ENCODE measurements around the gene TRAFD1. TPM values are rescaled to one million over a fixed set of nuclear protein-coding genes. Genes with fewer than 3 reads are reported as not detected.

The TRAFD1 gene
- total RNA-seq, 2 donors from 2014 or later, result 25.2 to 28.9 TPM

DNA sequence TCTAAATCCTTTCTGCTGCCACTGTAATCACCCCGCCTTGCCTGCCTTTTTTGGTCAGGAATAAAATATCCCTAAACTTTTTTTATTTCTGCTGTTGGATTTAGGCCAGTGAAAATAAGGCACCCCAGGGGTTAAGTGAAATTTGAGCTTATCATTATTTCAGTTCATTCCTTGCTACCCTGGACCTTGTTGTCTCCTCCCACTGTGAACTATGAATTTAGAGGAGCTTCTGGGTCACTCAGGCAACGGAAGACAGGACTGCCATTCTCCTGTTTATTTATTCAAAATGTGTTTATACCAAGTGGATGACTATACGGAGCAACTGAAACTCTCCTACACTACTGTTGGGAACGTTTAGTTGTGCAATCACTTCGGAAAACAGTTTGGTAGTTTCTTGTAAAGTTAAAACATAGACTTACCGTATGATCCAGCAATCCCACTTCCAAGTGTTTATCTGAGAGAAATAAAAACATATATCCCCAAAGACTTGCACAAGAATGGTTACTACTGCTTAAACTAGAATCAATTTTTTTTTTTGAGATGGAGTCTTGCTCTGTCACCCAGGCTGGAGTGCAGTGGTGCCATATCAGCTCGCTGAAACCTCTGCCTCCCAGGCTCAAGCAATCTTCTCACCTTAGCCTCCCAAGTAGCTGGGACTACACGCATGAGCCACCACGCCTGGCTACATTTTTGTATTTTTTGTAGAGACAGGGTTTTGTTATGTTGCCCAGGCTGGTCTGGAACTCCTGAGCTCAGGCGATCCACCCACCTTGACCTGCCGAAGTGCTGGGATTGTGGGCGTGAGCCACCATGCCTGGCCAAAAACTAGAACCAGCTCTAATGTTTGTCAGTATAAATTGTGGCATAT lies 2.3 kb upstream of the TRAFD1 start:
- Histone ChIP-seq H3K27ac (ENCODE audit: low read depth, low read length) (no peak overlapping the region), H3K4me1 (ENCODE audit: control insufficient read depth, insufficient read depth, low read length) (peaks cover 3% of the 10 kb centered on the region), H3K27me3 (ENCODE audit: control insufficient read depth, insufficient read depth, low read length, poor library complexity, severe bottlenecking) (no peaks in the 10 kb centered on the region), H3K9me3 (ENCODE audit: control insufficient read depth, low read length) (no peaks in the 10 kb centered on the region), H3K36me3 (ENCODE audit: control insufficient read depth, insufficient read depth, low read length) (no peaks in the 10 kb centered on the region), H3K9ac (ENCODE audit: extremely low read depth, low read length, poor library complexity, severe bottlenecking) (no peak overlapping the region), H3K4me3 (ENCODE audit: low read length) (no peak overlapping the region)
- 85 to 87% methylated on average over 8 to 12 of the region's 12 CpGs for WGBS, 2 experiments (ENCODE audit: insufficient coverage in 1 of 2, insufficient read length in 1 of 2)
- Mint-ChIP-seq H3K4me3 (no peak overlapping the region), H3K9me3 (no peaks in the 10 kb centered on the region), H3K36me3 (ENCODE audit: low read depth) (no peaks in the 10 kb centered on the region), H3K4me1 (peaks cover 11% of the 10 kb centered on the region), H3K27ac (no peak overlapping the region), H3K27me3 (ENCODE audit: insufficient read depth) (peaks cover 3% of the 10 kb centered on the region)
- peak; percentile 36 for DNase-seq
- TF ChIP-seq, protein P1, sequence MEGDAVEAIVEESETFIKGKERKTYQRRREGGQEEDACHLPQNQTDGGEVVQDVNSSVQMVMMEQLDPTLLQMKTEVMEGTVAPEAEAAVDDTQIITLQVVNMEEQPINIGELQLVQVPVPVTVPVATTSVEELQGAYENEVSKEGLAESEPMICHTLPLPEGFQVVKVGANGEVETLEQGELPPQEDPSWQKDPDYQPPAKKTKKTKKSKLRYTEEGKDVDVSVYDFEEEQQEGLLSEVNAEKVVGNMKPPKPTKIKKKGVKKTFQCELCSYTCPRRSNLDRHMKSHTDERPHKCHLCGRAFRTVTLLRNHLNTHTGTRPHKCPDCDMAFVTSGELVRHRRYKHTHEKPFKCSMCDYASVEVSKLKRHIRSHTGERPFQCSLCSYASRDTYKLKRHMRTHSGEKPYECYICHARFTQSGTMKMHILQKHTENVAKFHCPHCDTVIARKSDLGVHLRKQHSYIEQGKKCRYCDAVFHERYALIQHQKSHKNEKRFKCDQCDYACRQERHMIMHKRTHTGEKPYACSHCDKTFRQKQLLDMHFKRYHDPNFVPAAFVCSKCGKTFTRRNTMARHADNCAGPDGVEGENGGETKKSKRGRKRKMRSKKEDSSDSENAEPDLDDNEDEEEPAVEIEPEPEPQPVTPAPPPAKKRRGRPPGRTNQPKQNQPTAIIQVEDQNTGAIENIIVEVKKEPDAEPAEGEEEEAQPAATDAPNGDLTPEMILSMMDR (conservative IDR thresholded peaks at IDR 0.05), result no peak

GRCh38 chr12:112124918-112125249 lies 476 bp upstream of the TRAFD1 start:
- Histone ChIP-seq H3K4me3 (ENCODE audit: low read length) (no peak overlapping the region), H3K27ac (ENCODE audit: low read depth, low read length) (no peak overlapping the region), H3K4me1 (ENCODE audit: control insufficient read depth, insufficient read depth, low read length) (peaks cover 3% of the 10 kb centered on the region), H3K27me3 (ENCODE audit: control insufficient read depth, insufficient read depth, low read length, poor library complexity, severe bottlenecking) (no peaks in the 10 kb centered on the region), H3K9ac (ENCODE audit: extremely low read depth, low read length, poor library complexity, severe bottlenecking) (no peak overlapping the region), H3K36me3 (ENCODE audit: control insufficient read depth, insufficient read depth, low read length) (no peaks in the 10 kb centered on the region), H3K9me3 (ENCODE audit: control insufficient read depth, low read length) (no peaks in the 10 kb centered on the region)
- peaks cover 3% of the 10 kb centered on the region for H3K27me3 Mint-ChIP-seq (ENCODE audit: insufficient read depth)
- H3K27ac Mint-ChIP-seq, result no peak overlapping the region
- DNase-seq, result no peak
- no CpG with 5 or more reads among the region's 1 CpG for WGBS, 2 experiments (ENCODE audit: insufficient coverage in 1 of 2, insufficient read length in 1 of 2)
- peaks cover 11% of the 10 kb centered on the region for H3K4me1 Mint-ChIP-seq
- TF ChIP-seq, protein P1 (conservative IDR thresholded peaks at IDR 0.05), result no peak
- no peaks in the 10 kb centered on the region for H3K9me3 Mint-ChIP-seq
- peak overlapping the region; percentile 76 for H3K4me3 Mint-ChIP-seq
- no peaks in the 10 kb centered on the region for H3K36me3 Mint-ChIP-seq (ENCODE audit: low read depth)

DNA sequence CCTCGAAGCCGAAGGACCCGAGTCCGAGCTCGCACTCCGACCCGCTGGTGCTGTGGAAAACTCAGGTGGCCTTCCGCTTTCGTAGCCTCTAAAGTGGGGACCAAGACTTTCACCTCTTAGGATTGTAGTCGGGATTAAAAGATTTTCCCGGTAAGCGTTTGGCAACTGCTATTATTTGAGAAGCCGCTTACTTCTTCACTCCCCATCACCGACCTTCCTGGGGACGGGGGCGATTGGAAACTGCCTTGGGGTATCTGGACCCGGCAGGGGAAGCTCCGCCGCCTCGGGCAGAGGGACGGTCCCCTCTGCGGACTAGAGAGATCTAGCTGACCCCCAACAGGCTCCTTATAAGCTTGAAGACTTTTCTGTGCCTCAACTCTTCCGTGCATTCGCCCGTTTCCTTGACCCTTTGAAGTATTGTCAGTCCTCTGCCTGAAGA lies 659 bp downstream of the TRAFD1 start:
- Histone ChIP-seq H3K9me3 (ENCODE audit: control insufficient read depth, low read length) (no peaks in the 10 kb centered on the region), H3K27ac (ENCODE audit: low read depth, low read length) (peak overlapping the region; percentile 72), H3K4me1 (ENCODE audit: control insufficient read depth, insufficient read depth, low read length) (peaks cover 3% of the 10 kb centered on the region), H3K36me3 (ENCODE audit: control insufficient read depth, insufficient read depth, low read length) (no peaks in the 10 kb centered on the region), H3K27me3 (ENCODE audit: control insufficient read depth, insufficient read depth, low read length, poor library complexity, severe bottlenecking) (no peaks in the 10 kb centered on the region), H3K4me3 (ENCODE audit: low read length) (peak overlapping the region; percentile 92), H3K9ac (ENCODE audit: extremely low read depth, low read length, poor library complexity, severe bottlenecking) (peak overlapping the region; percentile 69)
- no peaks in the 10 kb centered on the region for H3K36me3 Mint-ChIP-seq (ENCODE audit: low read depth)
- peak; percentile 62 for DNase-seq
- TF ChIP-seq, protein P1 (conservative IDR thresholded peaks at IDR 0.05), result no peak
- no peaks in the 10 kb centered on the region for H3K9me3 Mint-ChIP-seq
- WGBS, 2 experiments (ENCODE audit: insufficient coverage in 1 of 2, insufficient read length in 1 of 2), result 6 to 11% methylated on average over 7 to 25 of the region's 25 CpGs
- H3K4me1 Mint-ChIP-seq, result peaks cover 11% of the 10 kb centered on the region
- no peak overlapping the region for H3K27ac Mint-ChIP-seq
- H3K4me3 Mint-ChIP-seq, result peak overlapping the region; percentile 76
- H3K27me3 Mint-ChIP-seq (ENCODE audit: insufficient read depth), result peaks cover 3% of the 10 kb centered on the region

Measured in endodermal cell (in vitro differentiated cells).